Hematopoietic multipotent progenitor cell treated with erythropoietin and hydrocortisone succinate and interleukin-3 and kit ligand, for 6 days (in vitro differentiated cells): ENCODE results near the gene CEP76.
A peak's percentile ranks its signal among the peaks of the same experiment; 100 is the strongest.
"Not testable (repeated sequence)": the region's sequence is repeated elsewhere in the genome, so short reads cannot be mapped to it uniquely, and the experiment has no call there.

Source experiments
- DNase-seq: peaks from one replicate; pipeline ENCODE4 v3.0.0-alpha.2; 2015

Gene CEP76

DNA sequence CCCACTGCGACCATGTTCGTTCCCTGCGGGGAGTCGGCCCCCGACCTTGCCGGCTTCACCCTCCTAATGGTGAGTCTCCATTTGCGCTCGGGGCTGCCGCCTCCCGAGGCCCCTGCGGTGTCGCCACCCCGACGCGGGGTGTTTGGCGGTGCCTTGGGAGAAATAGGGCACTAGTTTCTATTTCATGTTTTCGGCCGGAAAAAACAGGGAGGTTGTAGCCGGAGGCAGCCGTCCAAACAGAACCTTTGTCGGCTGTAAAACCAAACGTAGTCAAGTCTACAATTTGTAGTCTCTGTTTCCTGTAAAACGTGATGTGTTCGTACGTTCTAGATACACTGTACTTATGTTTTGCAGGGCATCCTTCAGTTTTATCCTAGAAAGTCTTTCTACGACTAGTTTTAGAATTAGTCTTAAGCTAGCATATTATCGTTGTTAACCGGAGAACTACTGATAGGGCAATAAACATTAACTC lies 609 bp upstream of the CEP76 start:
- DNase-seq = no peak

DNA sequence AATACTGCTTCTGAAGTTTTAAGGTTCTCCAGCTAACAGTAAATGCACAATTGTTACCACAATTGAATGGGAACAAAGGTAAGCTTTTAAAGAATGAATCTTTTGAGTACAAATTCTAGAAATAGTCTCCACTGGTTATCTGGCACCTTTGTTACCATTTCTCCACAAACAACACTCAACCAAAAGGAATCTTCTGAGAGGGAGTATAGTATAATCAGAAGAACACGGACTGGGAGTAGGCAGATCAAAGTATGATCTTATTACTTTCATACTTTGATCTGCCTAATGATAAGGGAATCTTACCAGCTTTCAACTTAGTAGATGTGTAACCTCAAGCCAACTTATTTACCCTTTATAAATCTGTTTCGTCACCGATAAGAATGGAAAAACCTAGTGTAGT lies 1.4 kb downstream of the CEP76 start:
- DNase-seq = peak; percentile 9

DNA sequence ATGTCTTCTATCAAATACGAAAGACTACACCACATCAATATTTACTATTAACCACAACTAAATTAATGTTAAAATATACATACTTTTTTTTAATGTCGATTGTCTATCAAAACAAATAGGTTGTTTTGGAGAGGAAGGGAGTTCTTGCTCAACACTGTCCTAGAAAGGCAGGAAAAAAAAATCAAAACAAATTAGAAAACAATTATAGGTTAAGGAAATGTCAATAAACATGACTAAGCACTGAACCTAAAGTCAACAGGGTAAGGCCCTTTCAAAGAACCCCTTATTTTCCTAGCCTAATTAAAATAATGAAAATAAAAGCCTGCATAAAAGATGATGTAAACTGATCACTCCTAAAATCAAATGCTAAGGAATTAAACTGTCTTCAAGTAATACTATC lies 2.8 kb downstream of the CEP76 start:
- no peak for DNase-seq

DNA sequence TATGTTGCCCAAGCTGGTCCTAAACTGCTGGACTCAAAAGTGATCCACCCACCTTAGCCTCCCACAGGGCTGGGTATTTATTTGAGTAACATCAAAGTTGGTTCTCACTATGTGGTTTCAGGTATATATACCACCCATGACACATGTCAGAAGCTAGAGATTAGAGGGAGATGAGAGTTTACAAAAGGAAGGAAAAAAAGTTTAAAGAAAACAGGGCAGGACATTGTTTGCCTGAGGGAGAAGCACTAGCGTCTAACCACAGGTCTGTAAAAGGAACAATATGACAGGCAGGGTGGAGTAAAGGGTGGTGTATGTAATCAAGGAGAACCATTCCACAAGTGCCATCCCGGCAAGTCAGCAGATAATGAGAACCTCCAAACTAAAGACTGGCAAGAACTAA lies 8.5 kb downstream of the CEP76 start:
- no peak for DNase-seq

DNA sequence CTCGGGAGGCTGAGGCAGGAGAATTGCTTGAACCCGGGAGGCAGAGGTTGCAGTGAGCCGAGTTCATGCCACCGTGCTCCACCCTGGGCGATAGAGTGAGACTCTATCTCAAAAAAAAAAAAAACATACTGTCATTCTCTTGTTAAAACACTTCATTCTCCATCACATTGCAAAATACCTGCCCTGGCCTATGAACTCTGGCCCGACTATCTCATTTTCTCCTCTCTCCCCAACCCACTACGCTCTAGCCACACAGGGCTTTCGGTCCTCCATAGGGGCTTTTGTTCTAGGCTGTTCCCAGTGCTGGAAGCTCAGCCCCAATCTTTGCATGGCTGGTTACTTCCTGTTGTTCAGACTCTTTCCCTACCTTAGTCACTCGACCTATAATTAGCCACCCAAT lies 10.3 kb downstream of the CEP76 start:
- DNase-seq = no peak

DNA sequence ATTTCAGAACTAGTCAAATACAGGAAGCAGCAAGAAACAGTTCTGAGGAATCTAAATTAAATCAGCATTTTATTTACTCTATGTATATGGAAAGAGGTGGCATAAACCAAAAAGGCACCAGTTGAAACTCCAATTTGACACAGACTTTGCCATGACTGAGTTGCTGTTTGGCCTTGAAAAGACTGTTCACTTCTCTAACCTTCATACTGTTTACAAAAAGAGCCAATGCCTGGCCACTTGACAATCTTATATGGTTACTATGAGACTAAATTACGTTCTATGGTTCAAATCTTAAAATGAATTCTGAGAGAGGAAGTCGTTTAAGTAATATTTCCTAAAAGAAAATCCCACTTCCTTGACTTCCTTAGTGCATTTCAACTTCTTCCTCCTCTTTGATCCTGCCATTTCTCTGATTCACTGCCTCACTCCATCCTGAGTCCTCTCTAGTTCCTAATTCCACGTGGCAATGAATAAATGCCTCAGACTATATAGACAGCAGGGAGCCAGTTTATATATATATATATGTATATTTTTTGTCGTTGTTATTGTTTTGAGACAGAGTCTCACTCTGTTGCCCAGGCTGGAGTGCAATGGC lies 13.2 kb downstream of the CEP76 start:
- no peak for DNase-seq

DNA sequence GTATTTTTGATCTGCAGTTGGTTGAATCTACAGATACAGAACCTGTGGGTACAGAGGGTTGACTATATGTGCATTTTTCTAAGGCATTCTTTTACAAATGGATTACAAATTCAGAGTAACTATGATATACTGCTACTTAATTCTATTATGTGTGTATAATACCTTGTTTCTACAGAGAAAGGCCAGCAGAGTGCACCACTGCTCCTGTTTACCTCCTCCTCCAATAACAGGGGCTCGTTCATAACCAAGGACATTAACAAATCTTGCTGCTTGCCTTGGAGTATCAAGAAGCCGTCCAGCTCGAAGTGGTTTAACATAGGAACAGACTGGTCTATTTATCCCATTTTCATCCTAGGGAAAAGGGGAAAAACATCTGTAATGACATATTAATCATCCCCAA lies 16.4 kb downstream of the CEP76 start:
- peak; percentile 59 for DNase-seq

DNA sequence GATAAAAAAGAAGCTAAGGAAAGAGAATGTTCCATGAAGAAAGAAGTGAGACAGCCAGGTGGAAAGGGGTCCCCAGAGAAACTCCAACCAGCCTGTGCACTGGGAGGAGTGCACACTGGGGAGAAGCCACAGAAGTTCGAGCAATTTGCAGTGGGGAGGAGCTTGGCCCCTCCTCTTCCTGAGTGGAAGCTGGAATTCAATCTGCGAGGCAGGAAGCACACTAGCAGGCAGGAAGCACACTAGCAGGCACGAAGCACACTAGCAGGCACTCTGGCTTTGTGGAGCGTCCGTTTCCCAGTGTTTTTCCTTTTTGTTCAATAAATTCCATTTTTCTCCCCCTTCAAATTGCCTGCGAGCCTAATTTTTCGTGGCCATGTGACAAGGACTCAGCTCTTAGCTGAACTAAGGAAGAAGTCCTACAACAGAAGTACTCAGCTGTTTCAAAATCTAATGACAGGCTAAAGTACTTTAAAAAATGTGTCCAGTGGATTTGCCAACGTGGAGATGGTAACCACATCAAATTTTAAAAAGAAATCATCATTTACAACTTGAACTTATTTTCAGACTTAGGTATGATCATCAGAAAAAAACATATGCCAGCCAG lies 23.2 kb downstream of the CEP76 start:
- DNase-seq = peak; percentile 38

DNA sequence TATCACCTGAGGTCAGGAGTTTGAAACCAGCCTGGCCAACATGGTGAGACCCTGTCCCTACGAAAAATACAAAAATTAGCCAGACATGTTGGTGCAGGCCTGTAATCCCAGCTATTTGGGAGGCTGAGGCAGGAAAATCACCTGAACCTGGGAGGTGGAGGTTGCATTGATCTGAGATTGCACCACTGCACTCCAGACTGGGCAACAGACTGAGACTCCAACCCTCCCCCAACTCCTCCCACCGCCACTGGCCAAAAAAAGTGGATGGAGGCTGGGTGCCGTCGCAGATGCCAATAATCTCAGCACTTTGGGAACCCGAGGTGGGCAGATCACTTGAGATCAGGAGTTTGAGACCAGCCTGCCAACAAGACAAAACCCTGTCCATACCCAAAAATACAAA lies 34.5 kb downstream of the CEP76 start:
- no peak for DNase-seq

DNA sequence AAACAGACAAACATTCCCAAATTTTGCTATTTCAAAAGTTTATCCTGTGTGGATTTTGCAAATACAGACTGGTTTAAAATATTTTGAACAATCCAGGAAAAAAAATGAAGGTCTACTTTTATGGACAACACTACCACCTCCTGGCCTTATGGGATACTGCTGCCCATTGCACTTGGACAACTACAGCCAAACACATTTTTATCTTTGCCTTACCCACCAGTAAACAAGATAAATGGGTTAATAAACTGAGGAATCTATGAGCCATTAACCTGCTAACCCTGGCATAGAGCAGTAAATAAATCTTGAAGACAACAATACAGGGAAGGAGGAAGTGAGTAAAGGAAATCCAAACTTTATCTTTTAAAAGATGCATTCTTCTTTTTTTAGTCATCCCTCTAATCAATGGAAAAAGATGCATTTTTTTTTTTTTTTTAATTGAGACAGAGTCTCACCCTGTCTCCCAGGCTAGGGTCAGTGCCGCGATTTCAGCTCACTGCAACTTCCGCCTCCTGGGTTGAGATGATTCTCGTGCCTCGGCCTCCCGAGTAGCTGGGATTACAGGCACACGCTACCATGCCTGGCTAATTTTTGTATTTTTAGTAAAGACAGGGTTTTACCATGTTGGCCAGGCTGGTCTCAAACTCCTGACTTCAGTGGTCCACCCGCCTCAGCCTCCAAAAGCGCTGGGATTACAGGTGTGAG lies 42.5 kb downstream of the CEP76 start:
- peak; percentile 84 for DNase-seq

DNA sequence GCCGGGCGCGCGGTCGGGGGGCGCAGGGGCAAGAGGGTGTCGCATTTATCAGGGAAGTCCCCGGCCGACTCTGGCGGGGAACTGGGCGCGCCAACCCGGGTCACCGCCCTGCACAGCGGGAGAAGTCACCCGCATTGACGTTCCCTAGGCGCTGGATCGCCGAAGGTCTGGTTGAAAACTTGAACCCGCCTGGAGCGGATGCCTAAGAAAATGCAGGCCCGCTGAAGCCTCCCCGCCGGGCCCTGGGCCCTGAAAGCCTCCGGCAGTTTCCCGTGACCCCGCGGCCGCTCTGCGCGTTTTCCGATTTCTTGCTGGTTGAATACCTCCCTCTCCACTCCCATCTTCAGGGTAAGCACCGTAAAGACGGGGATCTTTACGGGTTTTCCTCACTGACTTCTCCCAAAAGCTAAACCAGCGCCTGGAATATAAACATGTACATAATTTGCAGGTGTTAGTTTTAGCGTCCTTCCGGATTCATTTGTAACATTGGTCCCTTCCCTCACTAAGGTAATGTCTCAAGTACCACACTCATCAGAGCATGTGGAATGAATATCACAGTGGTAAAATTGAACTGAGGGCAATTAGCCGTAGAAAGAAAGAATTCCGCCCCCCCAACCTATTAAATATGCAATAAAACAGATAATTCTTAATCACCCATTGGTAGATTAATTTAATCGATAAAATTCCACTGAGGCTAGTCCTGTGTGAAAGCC lies 43.9 kb downstream of the CEP76 start:
- peak; percentile 55 for DNase-seq

DNA sequence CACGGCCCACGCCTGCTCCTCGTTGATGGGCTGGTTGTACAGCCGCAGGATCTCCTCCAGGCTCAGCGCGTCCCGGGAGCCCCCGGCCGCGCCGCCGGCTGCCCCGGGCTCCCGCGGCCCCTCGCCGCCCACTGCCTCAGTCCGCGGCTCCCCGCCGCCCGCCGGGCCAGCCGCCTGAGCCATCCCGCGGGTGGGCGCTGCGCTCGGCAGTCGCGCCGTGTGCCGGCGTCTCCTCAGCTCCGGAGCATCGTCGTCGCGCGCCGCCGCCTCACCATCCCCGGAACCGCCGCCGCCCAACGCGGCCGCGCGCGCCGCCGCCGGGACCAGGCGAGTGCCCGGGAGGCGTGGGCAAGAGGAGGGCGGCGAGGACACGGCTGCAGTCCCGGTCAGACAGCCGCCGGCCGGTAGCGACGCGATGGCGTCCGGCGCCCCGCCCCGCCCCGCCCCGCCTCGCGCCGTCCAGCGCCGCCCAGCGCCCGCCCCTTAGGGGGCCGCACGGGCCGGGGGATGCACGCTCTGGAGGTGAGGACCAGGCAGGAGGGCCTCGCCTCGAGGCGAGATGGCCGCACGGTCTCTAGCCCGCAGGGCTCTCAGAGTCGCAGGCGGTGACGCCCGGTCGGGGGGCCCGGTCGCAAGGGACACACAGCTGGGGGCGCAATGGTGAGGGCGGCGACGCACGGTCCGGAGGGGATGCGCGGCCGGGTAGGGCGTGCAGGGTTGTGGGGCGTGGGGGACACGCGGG lies 44.7 kb downstream of the CEP76 start, which contains the start of gene SPIRE1:
TSS of gene SPIRE1 (minus strand) at position 424 of the 742 bp plus-strand sequence. CDS start at position 183, 241 bp downstream.
- DNase-seq = peak; percentile 46

DNA sequence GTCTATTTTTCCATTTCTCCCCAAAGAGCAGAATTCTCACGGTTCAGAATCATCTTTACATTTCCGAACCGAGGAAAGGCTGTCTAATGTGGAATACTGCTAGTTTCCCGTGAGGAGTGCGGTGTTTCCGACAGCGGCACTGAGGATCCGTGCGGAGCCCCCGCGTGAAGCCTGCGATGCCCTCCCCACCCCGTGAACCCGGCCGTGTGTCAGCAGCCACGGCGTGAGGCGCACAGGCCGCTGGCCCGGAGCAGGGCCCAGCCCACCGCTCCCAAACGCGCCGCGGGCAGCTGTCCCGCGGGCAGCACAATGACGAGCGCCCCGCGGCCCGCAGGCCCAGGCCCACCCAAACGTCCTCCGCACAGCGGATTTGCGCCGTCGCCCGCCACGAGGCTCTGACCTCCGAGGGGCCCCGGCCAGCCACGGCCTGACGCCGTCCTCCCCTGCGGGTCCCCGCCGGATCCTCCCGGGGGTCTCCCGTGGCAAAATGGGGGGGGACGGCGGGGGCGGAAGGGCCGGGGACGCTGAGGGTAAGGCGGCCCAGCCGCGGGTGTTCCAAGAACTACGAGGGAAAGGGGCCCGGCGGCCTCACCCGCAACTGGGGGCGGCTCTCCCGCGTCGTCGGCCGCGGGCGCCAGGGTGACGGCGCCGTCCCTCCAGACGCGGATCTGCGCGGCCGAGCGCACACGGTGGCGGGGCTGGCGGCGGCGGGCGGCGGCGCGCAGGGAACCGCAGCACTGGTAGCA lies 45.4 kb downstream of the CEP76 start:
- no peak for DNase-seq

DNA sequence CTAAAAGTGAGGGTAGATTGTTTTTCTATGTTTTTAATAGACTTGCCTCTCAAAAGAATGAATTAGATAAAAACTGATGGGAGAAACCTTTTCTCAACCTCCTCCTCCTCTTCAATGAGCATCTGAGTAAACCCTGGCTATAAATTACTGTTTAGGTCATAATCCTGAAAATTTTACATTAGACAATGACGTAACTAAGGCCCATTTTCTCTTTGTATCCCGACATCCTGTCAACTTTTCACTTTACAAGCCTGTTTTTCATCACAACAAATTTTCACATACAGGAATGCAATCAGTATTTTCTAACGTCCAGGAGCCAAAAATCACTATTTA lies 46.0 kb downstream of the CEP76 start:
- DNase-seq = no peak

DNA sequence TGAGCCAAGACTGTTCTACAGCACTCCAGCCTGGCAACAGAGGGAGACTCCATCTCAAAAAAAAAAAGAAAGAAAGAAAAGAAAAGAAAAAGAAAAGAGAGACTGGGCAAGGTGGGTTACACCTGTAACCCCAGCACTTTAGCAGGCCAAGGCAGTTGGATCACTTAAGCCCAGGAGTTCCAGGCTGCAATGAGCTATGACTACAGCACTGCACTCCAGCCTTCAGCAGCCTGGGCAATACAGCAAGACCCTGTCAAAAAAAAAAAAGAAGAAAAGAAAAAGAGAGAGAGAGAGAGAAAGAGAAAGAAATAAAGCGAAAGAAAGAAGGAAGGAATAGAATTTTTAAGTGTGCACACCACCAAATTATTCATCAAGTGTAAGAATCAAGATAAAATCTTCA lies 47.6 kb downstream of the CEP76 start:
- no peak for DNase-seq

DNA sequence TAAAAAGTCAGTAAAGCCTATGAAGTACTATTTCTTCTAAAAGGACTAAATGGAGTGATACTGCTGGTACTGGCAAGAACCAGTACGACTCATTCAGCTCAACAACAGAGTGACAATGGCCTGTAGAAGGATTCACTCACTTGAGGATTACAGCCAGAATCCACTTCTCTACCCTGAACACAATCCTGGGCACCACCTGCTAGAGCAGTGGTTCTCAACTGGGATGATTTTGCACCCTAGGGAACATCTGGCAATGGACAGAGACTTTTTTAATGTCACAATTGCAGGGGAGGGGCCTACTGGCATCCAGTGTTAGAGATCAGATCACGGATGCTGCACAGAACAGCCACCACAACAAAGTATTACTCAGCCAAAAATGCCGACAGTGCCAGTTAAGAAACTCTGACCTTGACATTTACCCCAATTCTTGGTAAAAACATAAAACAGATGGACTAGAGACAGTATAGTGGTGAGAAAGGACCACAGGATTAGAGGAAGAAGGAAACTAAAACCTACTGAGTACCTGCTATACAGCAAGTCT lies 49.6 kb downstream of the CEP76 start:
- peak; percentile 75 for DNase-seq

DNA sequence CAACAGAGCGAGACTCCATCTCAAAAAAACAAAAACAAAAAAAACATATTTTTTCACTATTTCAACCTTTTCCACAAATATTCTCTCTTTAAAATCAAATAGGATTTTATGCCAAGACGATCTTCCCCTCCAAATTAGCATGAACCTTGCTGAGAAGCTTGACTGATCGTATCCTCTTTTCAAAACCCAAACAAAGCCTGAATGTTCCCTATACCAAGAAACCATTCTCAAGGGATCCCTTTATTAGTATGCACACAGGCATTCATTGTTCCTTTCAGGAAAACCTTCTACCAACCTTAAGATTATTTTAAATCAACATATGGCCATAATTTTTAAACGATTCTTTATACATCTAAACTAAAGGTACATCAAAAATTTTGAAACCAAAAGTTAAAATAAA lies 50.9 kb downstream of the CEP76 start:
- DNase-seq = no peak

DNA sequence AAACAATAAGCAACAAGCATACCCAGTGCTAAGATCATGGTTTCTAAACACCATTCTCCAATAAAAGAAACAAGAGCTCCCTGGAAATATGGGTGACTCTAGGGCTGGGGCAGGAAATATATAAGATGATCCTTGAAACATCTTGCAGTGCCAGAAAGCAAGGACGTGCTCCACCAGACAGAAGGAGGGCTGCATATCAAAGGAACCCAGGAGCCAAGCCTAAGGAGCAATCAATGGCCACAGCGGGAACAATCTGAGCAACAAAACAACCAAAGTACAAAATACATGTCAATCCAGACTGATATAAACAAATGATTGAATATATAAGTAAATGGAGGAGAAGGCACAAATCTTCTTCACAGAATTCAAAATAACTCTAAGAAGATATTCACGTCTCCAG lies 54.8 kb downstream of the CEP76 start:
- DNase-seq = no peak

DNA sequence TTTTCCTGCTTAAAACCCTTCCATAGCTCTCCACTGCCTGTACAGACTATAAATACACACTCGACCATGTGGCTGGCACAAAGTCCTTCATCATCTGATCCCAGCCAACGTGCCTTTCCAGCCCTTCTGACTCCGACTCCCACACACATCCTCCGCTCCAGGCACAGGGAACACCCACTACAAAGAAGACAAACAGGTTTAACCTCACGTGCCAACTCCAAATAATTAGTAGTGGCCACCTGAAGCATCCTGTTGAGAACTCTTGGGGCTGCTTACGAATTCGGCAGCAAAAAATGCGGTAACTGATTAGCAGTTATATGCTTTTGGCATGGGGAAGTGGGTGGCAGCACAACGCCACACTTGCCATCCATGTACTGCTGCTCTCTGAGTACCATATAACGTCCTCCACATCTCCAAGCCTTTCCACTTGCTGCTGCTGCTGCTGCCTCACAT lies 56.7 kb downstream of the CEP76 start:
- DNase-seq = no peak

DNA sequence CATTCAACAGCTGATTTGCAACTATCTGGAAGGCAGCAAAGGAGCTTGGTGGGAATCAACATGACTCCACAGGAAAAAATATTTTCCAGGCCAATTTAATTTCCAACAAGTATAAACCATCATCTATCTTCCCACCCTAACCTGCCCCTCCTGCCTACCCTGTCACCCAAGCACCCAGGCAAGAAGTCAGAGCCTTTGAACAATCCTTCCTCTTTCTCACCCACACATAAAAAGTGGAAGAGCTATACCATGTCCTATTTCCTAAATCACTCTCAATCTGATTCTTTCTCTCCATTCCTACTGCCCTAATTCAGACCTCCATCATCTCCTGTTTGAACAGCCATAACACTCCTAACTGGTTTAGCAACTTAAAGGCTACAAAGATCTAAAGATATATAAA lies 57.3 kb downstream of the CEP76 start:
- no peak for DNase-seq

DNA sequence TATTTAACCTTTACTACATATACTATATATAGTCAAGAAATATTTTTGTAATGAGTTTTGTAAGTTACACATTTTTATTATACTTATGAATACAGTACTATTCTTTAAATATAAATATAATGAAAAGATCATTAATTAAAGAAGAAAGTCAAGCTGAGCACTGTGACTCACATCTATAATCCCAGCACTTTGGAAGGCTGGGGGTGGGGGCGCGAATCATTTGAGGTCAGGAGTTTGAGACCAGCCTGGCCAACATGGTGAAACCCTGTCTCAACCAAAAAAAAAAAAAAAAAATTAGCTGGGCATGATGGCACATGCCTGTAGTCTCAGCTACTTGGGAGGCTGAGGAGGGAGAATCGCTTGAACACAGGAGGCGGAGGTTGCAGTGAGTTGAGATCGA lies 58.8 kb downstream of the CEP76 start:
- not testable (repeated sequence) for DNase-seq

DNA sequence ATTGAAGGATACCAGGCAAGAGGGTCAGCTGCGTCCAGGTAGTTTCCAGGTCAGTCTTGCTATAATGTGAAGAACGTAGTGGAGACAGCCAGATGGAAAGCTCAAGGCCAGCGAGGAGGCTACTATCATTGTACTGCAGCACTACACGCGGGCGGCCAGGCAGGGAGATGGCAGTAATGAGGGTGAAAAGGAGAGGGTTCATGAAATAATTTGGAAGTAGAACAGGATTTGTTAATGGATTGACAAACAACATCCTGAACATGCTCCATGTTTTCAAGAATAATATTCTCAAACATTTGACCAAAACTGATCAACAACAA lies 61.7 kb downstream of the CEP76 start:
- DNase-seq = no peak
